Measurements from ENCODE around the gene PRKN.

- TF ChIP-seq CTCF (IDR thresholded peaks at IDR 0.05; ENCODE audit: low read depth, low read length) (no peak), POLR2A (IDR thresholded peaks at IDR 0.05; ENCODE audit: extremely low read depth, insufficient read length) (no peak), MAX (IDR thresholded peaks at IDR 0.05; ENCODE audit: low read depth, low read length) (no peak), MYC (IDR thresholded peaks at IDR 0.05; ENCODE audit: low read depth, low read length) (no peak)
These were observed 1323.8 kb downstream of the PRKN start for GRCh38 chr6:161403717-161404116.
